Measurements from ENCODE around the gene INPP5K. TPM values are rescaled to one million over a fixed set of nuclear protein-coding genes. Genes with fewer than 3 reads are reported as not detected.
A peak's percentile ranks its signal among the peaks of the same experiment; 100 is the strongest.
"Not testable (repeated sequence)": the region's sequence is repeated elsewhere in the genome, so short reads cannot be mapped to it uniquely, and the experiment has no call there.

INPP5K gene
- total RNA-seq = 73.7 TPM

DNA sequence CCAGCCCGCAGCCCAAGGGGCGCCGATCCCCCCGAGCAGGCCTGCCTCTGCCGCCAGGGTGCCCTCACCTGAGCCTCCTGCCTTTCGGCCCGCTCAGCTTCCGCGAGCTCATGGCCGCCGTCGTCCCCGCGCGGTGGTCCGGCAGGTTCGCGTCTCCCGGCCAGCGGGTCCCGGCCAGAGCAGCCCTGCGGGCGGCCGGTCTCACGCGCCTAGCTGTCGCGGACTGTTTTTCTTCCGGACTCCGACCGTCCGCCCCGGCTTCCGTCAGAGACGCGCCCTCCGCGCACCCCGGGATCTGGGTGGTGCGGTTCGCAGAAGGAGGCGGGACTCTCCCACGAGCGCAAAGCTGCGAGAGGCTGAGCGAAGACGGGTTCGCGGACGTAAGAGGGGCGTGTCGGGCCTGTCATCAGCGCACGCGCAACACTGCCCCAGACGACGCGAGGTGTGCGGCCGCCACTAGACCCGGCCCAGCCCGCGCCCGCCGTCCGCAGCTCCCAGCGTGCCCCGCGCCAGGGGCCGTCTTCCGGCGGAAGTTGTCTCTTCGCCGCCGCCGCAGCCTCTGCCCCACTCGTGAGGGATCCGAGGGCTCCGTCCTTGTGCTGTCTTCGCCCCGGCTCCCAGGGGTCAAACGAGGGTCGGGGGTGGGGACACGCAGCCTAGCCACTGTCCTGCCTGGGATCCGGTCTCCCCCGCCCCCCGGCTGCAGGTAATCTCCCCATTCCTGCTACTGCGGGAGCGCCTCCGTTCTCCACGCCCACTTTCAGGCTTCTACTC is at the start of gene INPP5K:
Gene INPP5K (minus strand): TSS at position 225 of the 774 bp plus-strand sequence. CDS start 113 bp downstream, at position 112.
- Histone ChIP-seq H3K4me1 (peaks cover 15 to 18% of the 10 kb centered on the region in 2 donors), H3K27ac (peak within 1 kb of the TSS; percentile 94 to 95), H3K36me3 (peaks cover 10 to 18% of the 10 kb centered on the region in 2 donors), H3K27me3 (no peaks in the 10 kb centered on the region), H3K4me3 (peak within 1 kb of the TSS; percentile 87 to 98), H3K9me3 (no peaks in the 10 kb centered on the region)
- peak; percentile 90 to 98 for DNase-seq (ENCODE audit: low spot score in 2 of 2)
- TF ChIP-seq, protein P1, sequence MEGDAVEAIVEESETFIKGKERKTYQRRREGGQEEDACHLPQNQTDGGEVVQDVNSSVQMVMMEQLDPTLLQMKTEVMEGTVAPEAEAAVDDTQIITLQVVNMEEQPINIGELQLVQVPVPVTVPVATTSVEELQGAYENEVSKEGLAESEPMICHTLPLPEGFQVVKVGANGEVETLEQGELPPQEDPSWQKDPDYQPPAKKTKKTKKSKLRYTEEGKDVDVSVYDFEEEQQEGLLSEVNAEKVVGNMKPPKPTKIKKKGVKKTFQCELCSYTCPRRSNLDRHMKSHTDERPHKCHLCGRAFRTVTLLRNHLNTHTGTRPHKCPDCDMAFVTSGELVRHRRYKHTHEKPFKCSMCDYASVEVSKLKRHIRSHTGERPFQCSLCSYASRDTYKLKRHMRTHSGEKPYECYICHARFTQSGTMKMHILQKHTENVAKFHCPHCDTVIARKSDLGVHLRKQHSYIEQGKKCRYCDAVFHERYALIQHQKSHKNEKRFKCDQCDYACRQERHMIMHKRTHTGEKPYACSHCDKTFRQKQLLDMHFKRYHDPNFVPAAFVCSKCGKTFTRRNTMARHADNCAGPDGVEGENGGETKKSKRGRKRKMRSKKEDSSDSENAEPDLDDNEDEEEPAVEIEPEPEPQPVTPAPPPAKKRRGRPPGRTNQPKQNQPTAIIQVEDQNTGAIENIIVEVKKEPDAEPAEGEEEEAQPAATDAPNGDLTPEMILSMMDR (IDR thresholded peaks at IDR 0.05) = no peak
- intact Hi-C loops (cut with DNase I) = loop anchor here (1.0 to 2.0 kb wide), 5 partner anchors 21 to 258 kb away; no protein-coding TSS in a partner anchor

DNA sequence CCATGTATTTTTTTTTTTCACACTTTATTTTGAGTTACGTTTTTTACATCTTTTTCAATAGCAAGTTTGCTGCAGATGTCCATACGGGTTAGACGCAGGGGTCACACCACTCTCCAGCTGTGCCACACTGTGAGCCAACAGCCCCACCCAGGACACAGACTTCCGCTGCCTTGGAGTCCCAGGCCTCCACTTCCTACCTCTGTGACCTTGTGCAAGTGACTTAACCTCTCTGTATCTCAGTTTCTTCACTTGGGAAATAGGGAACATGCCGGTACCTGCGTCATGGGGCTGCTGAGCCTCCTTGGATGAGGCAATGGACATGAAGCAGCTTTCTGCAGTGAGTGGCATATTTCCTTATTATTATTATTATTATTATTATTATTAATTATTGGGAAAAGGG is 49.5 kb upstream of the INPP5K start:
- Histone ChIP-seq H3K4me3 (no peak overlapping the region), H3K4me1 (peaks cover 7 to 10% of the 10 kb centered on the region in 2 donors), H3K27me3 (no peaks in the 10 kb centered on the region), H3K36me3 (no peaks in the 10 kb centered on the region), H3K27ac (no peak overlapping the region), H3K9me3 (no peaks in the 10 kb centered on the region)
- TF ChIP-seq, protein P1 (IDR thresholded peaks at IDR 0.05) = no peak
- intact Hi-C loops (cut with DNase I) = loop anchor here (10.0 kb wide), 1 partner anchor 479 kb away; the partner anchor contains the start of gene OVCA2
- no peak for DNase-seq (ENCODE audit: low spot score in 2 of 2)

DNA sequence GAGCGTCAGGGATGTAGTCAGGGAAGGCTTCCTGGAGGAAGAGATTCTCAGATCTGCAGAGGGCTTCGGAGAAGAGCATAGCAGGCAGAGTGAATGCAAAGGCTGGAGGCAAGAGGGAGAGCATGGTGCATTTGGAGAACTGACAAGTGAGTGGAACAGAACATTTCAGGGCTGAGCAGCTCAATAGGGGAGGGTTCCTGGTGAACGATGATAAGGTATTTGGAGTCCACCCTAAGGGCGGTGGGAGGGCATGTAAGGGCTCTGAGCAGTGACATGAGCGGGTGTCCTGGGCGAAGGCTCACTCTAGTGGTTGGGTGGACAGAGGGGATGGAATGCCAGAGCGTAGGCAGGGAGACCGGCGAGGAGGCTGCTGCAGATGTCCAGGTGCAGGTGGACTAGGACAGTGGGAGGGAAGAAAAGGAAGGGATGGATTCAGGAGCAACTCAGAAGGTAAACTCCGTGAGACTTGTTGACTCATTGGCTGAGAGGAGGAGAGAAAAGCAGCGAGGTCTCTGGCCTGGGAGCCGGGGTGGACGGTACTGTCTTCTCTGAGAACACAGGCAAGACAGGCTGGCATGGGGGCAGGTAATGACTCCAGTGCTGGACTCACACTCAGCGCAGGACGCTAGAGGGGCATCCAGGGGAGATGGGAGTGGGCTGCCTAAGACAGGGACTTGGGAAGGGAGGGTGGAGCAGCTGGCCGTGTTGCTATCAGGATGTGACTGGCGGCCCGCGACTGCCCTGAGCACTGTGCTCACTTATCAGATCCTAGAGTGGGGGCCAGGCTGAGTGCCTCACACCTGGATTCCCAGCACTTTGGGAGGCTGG is 47.6 kb upstream of the INPP5K start:
- Histone ChIP-seq H3K9me3 (no peaks in the 10 kb centered on the region), H3K27me3 (no peaks in the 10 kb centered on the region), H3K36me3 (no peaks in the 10 kb centered on the region), H3K4me1 (peaks cover 7 to 17% of the 10 kb centered on the region in 2 donors), H3K4me3 (no peak overlapping the region), H3K27ac (no peak overlapping the region)
- TF ChIP-seq, protein P1 (IDR thresholded peaks at IDR 0.05) = no peak
- DNase-seq (ENCODE audit: low spot score in 2 of 2) = no peak
- intact Hi-C loops (cut with DNase I) = loop anchor here (5.0 to 10.0 kb wide), 2 partner anchors 153 to 481 kb away; partner anchors contain the start of gene OVCA2

DNA sequence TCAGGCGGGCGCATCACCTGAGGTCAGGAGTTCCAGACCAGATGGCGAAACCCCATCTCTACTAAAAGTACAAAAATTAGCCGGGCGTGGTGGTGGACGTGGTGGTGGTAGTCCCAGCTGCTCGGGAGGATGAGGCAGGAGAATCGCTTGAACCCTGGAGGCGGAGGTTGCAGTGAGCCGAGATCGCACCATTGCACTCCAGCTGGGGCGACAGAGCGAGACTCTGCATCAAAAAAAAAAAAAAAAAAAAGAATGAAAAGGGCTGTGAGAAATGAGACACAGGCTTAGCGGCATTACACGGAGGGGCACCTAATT is 47.0 kb upstream of the INPP5K start:
- intact Hi-C loops (cut with DNase I) = loop anchor here (5.0 to 10.0 kb wide), 2 partner anchors 154 to 481 kb away; partner anchors contain the start of gene OVCA2
- not testable (repeated sequence) for DNase-seq (ENCODE audit: low spot score in 2 of 2); H3K36me3 ChIP-seq; H3K27ac ChIP-seq; H3K4me3 ChIP-seq; H3K27me3 ChIP-seq; H3K9me3 ChIP-seq
- peaks cover 7 to 17% of the 10 kb centered on the region in 2 donors for H3K4me1 ChIP-seq

DNA sequence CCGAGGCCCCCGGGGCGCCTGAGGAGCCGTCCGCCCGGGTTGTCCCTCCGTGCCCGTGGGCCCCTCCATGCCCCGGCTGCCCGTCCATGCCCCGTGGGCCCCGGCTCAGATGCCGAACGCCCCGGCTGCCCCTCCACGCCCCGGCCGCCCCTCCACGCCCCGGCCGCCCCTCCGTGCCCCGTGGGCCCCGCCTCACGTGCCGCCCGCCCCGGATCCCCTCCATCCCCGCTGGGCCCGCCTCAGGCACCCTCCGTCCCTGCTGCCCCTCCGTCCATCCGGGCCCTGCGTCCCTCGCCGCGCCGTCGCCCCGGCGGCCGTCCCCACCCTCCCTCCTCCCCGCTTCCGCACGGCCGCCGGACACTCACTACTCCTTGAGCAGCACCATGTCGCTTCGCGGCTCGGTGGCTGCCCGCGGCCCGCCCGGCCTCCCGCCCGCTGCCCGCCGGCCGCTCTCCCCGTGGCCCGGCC is 45.8 kb upstream of the INPP5K start:
- Histone ChIP-seq H3K9me3 (no peaks in the 10 kb centered on the region), H3K4me3 (peak overlapping the region; percentile 97 to 98), H3K27ac (peak overlapping the region; percentile 89 to 91), H3K4me1 (peaks cover 7 to 17% of the 10 kb centered on the region in 2 donors), H3K27me3 (no peaks in the 10 kb centered on the region), H3K36me3 (no peaks in the 10 kb centered on the region)
- no peak for DNase-seq (ENCODE audit: low spot score in 2 of 2)
- intact Hi-C loops (cut with DNase I) = loop anchor here (5.0 to 10.0 kb wide), 2 partner anchors 155 to 483 kb away; partner anchors contain the start of gene OVCA2
- TF ChIP-seq, protein P1 (IDR thresholded peaks at IDR 0.05) = no peak

Measured in ascending aorta (tissue), 2 donors.